ENCODE data around the gene RIPK1. TPM values are rescaled to one million over a fixed set of nuclear protein-coding genes. Genes with fewer than 3 reads are reported as not detected.

The RIPK1 gene
- total and polyA plus RNA-seq, 9 of the 15 experiments (the other 6 are each of a cell fraction or from before 2014, with no cell fraction given) = 3.8 to 24.9 (median 17.7) TPM

GRCh38 chr6:3118353-3119039 lies 50.2 kb downstream of the RIPK1 start, which contains the start of gene BPHL (continued):
- TF ChIP-seq, protein P1, sequence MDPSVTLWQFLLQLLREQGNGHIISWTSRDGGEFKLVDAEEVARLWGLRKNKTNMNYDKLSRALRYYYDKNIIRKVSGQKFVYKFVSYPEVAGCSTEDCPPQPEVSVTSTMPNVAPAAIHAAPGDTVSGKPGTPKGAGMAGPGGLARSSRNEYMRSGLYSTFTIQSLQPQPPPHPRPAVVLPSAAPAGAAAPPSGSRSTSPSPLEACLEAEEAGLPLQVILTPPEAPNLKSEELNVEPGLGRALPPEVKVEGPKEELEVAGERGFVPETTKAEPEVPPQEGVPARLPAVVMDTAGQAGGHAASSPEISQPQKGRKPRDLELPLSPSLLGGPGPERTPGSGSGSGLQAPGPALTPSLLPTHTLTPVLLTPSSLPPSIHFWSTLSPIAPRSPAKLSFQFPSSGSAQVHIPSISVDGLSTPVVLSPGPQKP (CRISPR knock-in tag; IDR thresholded peaks at IDR 0.05) = no peak
- TF ChIP-seq, protein P2, sequence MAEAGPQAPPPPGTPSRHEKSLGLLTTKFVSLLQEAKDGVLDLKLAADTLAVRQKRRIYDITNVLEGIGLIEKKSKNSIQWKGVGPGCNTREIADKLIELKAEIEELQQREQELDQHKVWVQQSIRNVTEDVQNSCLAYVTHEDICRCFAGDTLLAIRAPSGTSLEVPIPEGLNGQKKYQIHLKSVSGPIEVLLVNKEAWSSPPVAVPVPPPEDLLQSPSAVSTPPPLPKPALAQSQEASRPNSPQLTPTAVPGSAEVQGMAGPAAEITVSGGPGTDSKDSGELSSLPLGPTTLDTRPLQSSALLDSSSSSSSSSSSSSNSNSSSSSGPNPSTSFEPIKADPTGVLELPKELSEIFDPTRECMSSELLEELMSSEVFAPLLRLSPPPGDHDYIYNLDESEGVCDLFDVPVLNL (CRISPR knock-in tag; IDR thresholded peaks at IDR 0.05; ENCODE audit: low read depth) = no peak; the same call in 1 of the 2 replicates
- TF ChIP-seq ZNF224 (CRISPR knock-in tag; IDR thresholded peaks at IDR 0.05) = no peak
- TF ChIP-seq, protein P3, sequence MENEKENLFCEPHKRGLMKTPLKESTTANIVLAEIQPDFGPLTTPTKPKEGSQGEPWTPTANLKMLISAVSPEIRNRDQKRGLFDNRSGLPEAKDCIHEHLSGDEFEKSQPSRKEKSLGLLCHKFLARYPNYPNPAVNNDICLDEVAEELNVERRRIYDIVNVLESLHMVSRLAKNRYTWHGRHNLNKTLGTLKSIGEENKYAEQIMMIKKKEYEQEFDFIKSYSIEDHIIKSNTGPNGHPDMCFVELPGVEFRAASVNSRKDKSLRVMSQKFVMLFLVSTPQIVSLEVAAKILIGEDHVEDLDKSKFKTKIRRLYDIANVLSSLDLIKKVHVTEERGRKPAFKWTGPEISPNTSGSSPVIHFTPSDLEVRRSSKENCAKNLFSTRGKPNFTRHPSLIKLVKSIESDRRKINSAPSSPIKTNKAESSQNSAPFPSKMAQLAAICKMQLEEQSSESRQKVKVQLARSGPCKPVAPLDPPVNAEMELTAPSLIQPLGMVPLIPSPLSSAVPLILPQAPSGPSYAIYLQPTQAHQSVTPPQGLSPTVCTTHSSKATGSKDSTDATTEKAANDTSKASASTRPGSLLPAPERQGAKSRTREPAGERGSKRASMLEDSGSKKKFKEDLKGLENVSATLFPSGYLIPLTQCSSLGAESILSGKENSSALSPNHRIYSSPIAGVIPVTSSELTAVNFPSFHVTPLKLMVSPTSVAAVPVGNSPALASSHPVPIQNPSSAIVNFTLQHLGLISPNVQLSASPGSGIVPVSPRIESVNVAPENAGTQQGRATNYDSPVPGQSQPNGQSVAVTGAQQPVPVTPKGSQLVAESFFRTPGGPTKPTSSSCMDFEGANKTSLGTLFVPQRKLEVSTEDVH (IDR thresholded peaks at IDR 0.05; ENCODE audit: low read depth, partially characterized antibody) = peak; percentile 32
- peak; percentile 15; the same call in 1 of the 2 replicates for TF ChIP-seq TCF7 (IDR thresholded peaks at IDR 0.05; ENCODE audit: borderline replicate concordance)
- TF ChIP-seq SNIP1 (IDR thresholded peaks at IDR 0.05; ENCODE audit: low read depth) = no peak
- peak; percentile 63; the same call in 1 of the 2 replicates for TF ChIP-seq POLR2AphosphoS2 (IDR thresholded peaks at IDR 0.05; ENCODE audit: low read length)
- TF ChIP-seq MYNN (IDR thresholded peaks at IDR 0.05) = peak; percentile 60; the same call in 1 of the 2 replicates
- no peak for TF ChIP-seq MYNN (CRISPR knock-in tag; IDR thresholded peaks at IDR 0.05)
- TF ChIP-seq HIVEP1 (CRISPR knock-in tag; IDR thresholded peaks at IDR 0.05) = no peak
- TF ChIP-seq ZNF79 (CRISPR knock-in tag; IDR thresholded peaks at IDR 0.05; ENCODE audit: low read depth) = no peak
- TF ChIP-seq PHF8 (IDR thresholded peaks at IDR 0.05; ENCODE audit: borderline replicate concordance, low read length) = peak; percentile 93; the same call in 1 of the 2 replicates
- TF ChIP-seq RBM25 (IDR thresholded peaks at IDR 0.05; ENCODE audit: low read depth, low read length, severe bottlenecking) = peak; percentile 13
- no peak for TF ChIP-seq YBX1 (IDR thresholded peaks at IDR 0.05)
- TF ChIP-seq PRMT5 (CRISPR knock-in tag; IDR thresholded peaks at IDR 0.05) = no peak
- TF ChIP-seq TAF7 (tag; IDR thresholded peaks at IDR 0.05) = peak; percentile 41; the same call in 1 of the 2 replicates
- TF ChIP-seq FOXP1 (CRISPR knock-in tag; IDR thresholded peaks at IDR 0.05) = peak; percentile 77; the same call in 1 of the 2 replicates
- no peak for TF ChIP-seq ARID3B (CRISPR knock-in tag; IDR thresholded peaks at IDR 0.05; ENCODE audit: borderline replicate concordance)
- no peak for TF ChIP-seq NCOA4 (IDR thresholded peaks at IDR 0.05; ENCODE audit: partially characterized antibody)
- TF ChIP-seq SAFB2 (IDR thresholded peaks at IDR 0.05; ENCODE audit: borderline replicate concordance, low read depth, low read length, severe bottlenecking) = no peak
- TF ChIP-seq ZC3H11A (IDR thresholded peaks at IDR 0.05; ENCODE audit: low read depth, low read length) = no peak
- peak; percentile 76 for TF ChIP-seq GATAD2B (IDR thresholded peaks at IDR 0.05; ENCODE audit: borderline replicate concordance)
- no peak for TF ChIP-seq FOS (IDR thresholded peaks at IDR 0.05; ENCODE audit: extremely low read depth, insufficient read length)
